Tibial artery (tissue), 4 donors: ENCODE data around the gene ZNF641.

Experiments
- DNase-seq, 2 donors: peaks; one replicate each; pipeline ENCODE4 v3.0.0-alpha.2; 2019
- H3K27ac ChIP-seq, 2 donors: fragments of 200-600 bp; sonication (generic) in 1 of 2; 1 replicate in 1 of 2; 2 replicates in 1 of 2; pipeline ENCODE4 v1.5.1; 2018 to 2019; ENCODE audit warnings: mild to moderate bottlenecking in 1 of 2
- H3K27me3 ChIP-seq, 2 donors: fragments of 200-600 bp; sonication (generic) in 1 of 2; one replicate each; pipeline versions ENCODE4 v1.5.1 to v1.6.0; 2016 to 2019
- H3K36me3 ChIP-seq, 3 donors: fragments of 200-600 bp; sonication (generic) in 2 of 3; one replicate each; pipeline ENCODE4 v1.5.1; 2016 to 2019; ENCODE audit warnings: mild to moderate bottlenecking in 2 of 3
- H3K4me1 ChIP-seq, 4 donors: fragments of 200-600 bp; sonication (generic) in 2 of 4; 1 replicate in 3 of 4; 2 replicates in 1 of 4; pipeline ENCODE4 v1.5.1; 2016 to 2019
- H3K4me3 ChIP-seq, 2 donors: fragments of 200-600 bp; sonication (generic) in 1 of 2; 1 replicate in 1 of 2; 2 replicates in 1 of 2; pipeline ENCODE4 v1.5.1; 2018 to 2019; ENCODE audit warnings: mild to moderate bottlenecking in 2 of 2
- H3K9me3 ChIP-seq, 3 donors: fragments of 200-600 bp; sonication (generic) in 1 of 3; one replicate each; pipeline ENCODE4 v1.5.1; 2016 to 2019
- CTCF ChIP-seq, 2 experiments: fragments of 200-600 bp in 1 of 2; fragments of 450-650 bp in 1 of 2; IDR thresholded peaks; one replicate each; pipeline ENCODE4 v1.5.1; 2017 to 2019; ENCODE audit warnings: antibody characterized with exemption in 2 of 2, mild to moderate bottlenecking in 1 of 2, moderate library complexity in 1 of 2
- intact Hi-C: fragments of 100-400 bp; cut with DNase I; formaldehyde crosslinking; loops from one replicate; pipeline ENCODE4 v1.15.0; 2023; ENCODE audit warnings: low total_unique reads

Gene ZNF641

GRCh38 chr12:48380596-48380995 lies 29.9 kb upstream of the ZNF641 start:
- Histone ChIP-seq H3K4me1 (no peaks in the 10 kb centered on the region), H3K4me3 (no peak overlapping the region), H3K36me3 (no peaks in the 10 kb centered on the region), H3K9me3 (no peaks in the 10 kb centered on the region), H3K27ac (no peak overlapping the region), H3K27me3 (no peaks in the 10 kb centered on the region)
- intact Hi-C loops: no loop called here
- no peak for DNase-seq
- no peak for TF ChIP-seq CTCF (IDR thresholded peaks at IDR 0.05)

GRCh38 chr12:48379794-48380193 lies 29.1 kb upstream of the ZNF641 start:
- Histone ChIP-seq H3K4me3 (no peak overlapping the region), H3K4me1 (no peaks in the 10 kb centered on the region), H3K36me3 (no peaks in the 10 kb centered on the region), H3K27ac (no peak overlapping the region), H3K9me3 (no peaks in the 10 kb centered on the region), H3K27me3 (no peaks in the 10 kb centered on the region)
- TF ChIP-seq CTCF (IDR thresholded peaks at IDR 0.05): no peak
- intact Hi-C loops: no loop called here
- DNase-seq: no peak

- TF ChIP-seq CTCF (IDR thresholded peaks at IDR 0.05): no peak
- DNase-seq: no peak
These were observed 26.9 kb upstream of the ZNF641 start for GRCh38 chr12:48377646-48378045.

GRCh38 chr12:48374164-48374563 lies 23.4 kb upstream of the ZNF641 start:
- no peak overlapping the region for H3K4me3 ChIP-seq
- no peaks in the 10 kb centered on the region for H3K27me3 ChIP-seq
- no peak for DNase-seq
- no peak overlapping the region for H3K27ac ChIP-seq
- intact Hi-C loops: no loop called here
- no peaks in the 10 kb centered on the region for H3K4me1 ChIP-seq
- no peak for TF ChIP-seq CTCF (IDR thresholded peaks at IDR 0.05)
- no peaks in the 10 kb centered on the region for H3K36me3 ChIP-seq
- peaks cover 0 to 16% (median 0%) of the 10 kb centered on the region in 3 donors for H3K9me3 ChIP-seq

More at GRCh38 chr12:48377646-48378045, 26.9 kb upstream of the ZNF641 start:
- no peaks in the 10 kb centered on the region for H3K27me3 ChIP-seq
- H3K9me3 ChIP-seq: no peaks in the 10 kb centered on the region
- no peak overlapping the region for H3K27ac ChIP-seq
- intact Hi-C loops: no loop called here
- H3K4me3 ChIP-seq: no peak overlapping the region
- no peaks in the 10 kb centered on the region for H3K4me1 ChIP-seq
- no peaks in the 10 kb centered on the region for H3K36me3 ChIP-seq

- TF ChIP-seq CTCF (IDR thresholded peaks at IDR 0.05): no peak
- Histone ChIP-seq H3K27me3 (no peaks in the 10 kb centered on the region), H3K27ac (no peak overlapping the region), H3K4me1 (no peaks in the 10 kb centered on the region), H3K36me3 (peaks cover 0 to 5% (median 4%) of the 10 kb centered on the region in 3 donors), H3K4me3 (no peak overlapping the region), H3K9me3 (peaks cover 0 to 17% (median 0%) of the 10 kb centered on the region in 3 donors)
- no peak for DNase-seq
- intact Hi-C loops: no loop called here
These were observed 15.4 kb upstream of the ZNF641 start for GRCh38 chr12:48366131-48366530.
